HG03108 (cell line): Measurements from ENCODE around the gene THBS4.
"Not testable (repeated sequence)": the region's sequence is repeated elsewhere in the genome, so short reads cannot be mapped to it uniquely, and the experiment has no call there.

Experiments
- ATAC-seq: cut with Tn5 transposase; IDR thresholded peaks from one replicate; pipeline ENCODE4 v1.9.1; 2021; ENCODE audit warnings: moderate library complexity; ENCODE audit not compliant: unreplicated experiment

The THBS4 gene

GRCh38 chr5:80072103-80073073 lies 37.2 kb downstream of the THBS4 start:
- no peak for ATAC-seq

GRCh38 chr5:80076131-80077050 lies 41.2 kb downstream of the THBS4 start:
- ATAC-seq = no peak

GRCh38 chr5:80077051-80077714 lies 42.0 kb downstream of the THBS4 start:
- no peak for ATAC-seq

- ATAC-seq = no peak
Observed at GRCh38 chr5:80078921-80079320, 43.8 kb downstream of the THBS4 start.

GRCh38 chr5:80082281-80082680 lies 47.1 kb downstream of the THBS4 start:
- no peak for ATAC-seq

- ATAC-seq = no peak
Observed at GRCh38 chr5:80082731-80083100, 47.6 kb downstream of the THBS4 start.

- ATAC-seq = no peak
Observed at GRCh38 chr5:80083101-80083890, 48.1 kb downstream of the THBS4 start.

- no peak for ATAC-seq
Observed at GRCh38 chr5:80090884-80091166, 55.7 kb downstream of the THBS4 start.

- not testable (repeated sequence) for ATAC-seq
Observed at GRCh38 chr5:80091792-80092192, 56.6 kb downstream of the THBS4 start.

- no peak for ATAC-seq
Observed at GRCh38 chr5:80092486-80093107, 57.4 kb downstream of the THBS4 start.

GRCh38 chr5:80093796-80094195 lies 58.6 kb downstream of the THBS4 start:
- no peak for ATAC-seq

GRCh38 chr5:80094236-80094738 lies 59.1 kb downstream of the THBS4 start:
- no peak for ATAC-seq

GRCh38 chr5:80097451-80097850 lies 62.3 kb downstream of the THBS4 start:
- ATAC-seq = no peak

- no peak for ATAC-seq
Observed at GRCh38 chr5:80101993-80102392, 66.8 kb downstream of the THBS4 start.

- no peak for ATAC-seq
Observed at GRCh38 chr5:80103371-80103770, 68.2 kb downstream of the THBS4 start.

GRCh38 chr5:80105698-80106439 lies 70.7 kb downstream of the THBS4 start:
- ATAC-seq = no peak

GRCh38 chr5:80106916-80107315 lies 71.8 kb downstream of the THBS4 start:
- ATAC-seq = no peak

GRCh38 chr5:80109646-80110478 lies 74.7 kb downstream of the THBS4 start:
- ATAC-seq = peak; percentile 73
